Osteocyte (in vitro differentiated cells): Measurements from ENCODE around the gene FGF12. TPM values are rescaled to one million over a fixed set of nuclear protein-coding genes. Genes with fewer than 3 reads are reported as not detected.

Source experiments
- DNase-seq: peaks from one replicate; pipeline ENCODE4 v3.0.0; 2021; ENCODE audit warnings: mixed read lengths; ENCODE audit not compliant: unreplicated experiment; ENCODE audit errors: extremely low spot score
- H3K27ac Mint-ChIP-seq: one replicate; pipeline ENCODE4 v1.8.0; 2021; ENCODE audit warnings: mild to moderate bottlenecking, mixed read lengths; ENCODE audit not compliant: unreplicated experiment
- H3K27me3 Mint-ChIP-seq: one replicate; pipeline ENCODE4 v1.8.0; 2021; ENCODE audit warnings: mixed read lengths; ENCODE audit not compliant: unreplicated experiment
- H3K36me3 Mint-ChIP-seq: one replicate; pipeline ENCODE4 v1.8.0; 2021; ENCODE audit warnings: mixed read lengths; ENCODE audit not compliant: unreplicated experiment
- H3K4me1 Mint-ChIP-seq: one replicate; pipeline ENCODE4 v1.8.0; 2021; ENCODE audit warnings: mixed read lengths; ENCODE audit not compliant: unreplicated experiment
- H3K4me3 Mint-ChIP-seq: one replicate; pipeline ENCODE4 v1.8.0; 2021; ENCODE audit warnings: mild to moderate bottlenecking, moderate library complexity, mixed read lengths; ENCODE audit not compliant: unreplicated experiment
- H3K9me3 Mint-ChIP-seq: one replicate; pipeline ENCODE4 v1.8.0; 2021; ENCODE audit warnings: mixed read lengths; ENCODE audit not compliant: unreplicated experiment
- total RNA-seq: library from RNA; stranded (reverse); gene quantifications from 2 replicates; pipeline ENCODE4 v1.2.1, GENCODE V29; 2021
- TF ChIP-seq, protein P1 (sequence below): fragments of 200-600 bp; sonication (generic); IDR thresholded peaks from 2 replicates; pipeline ENCODE4 v1.5.0; 2021; ENCODE audit warnings: antibody characterized with exemption, mild to moderate bottlenecking, moderate library complexity

FGF12 gene
- total RNA-seq, 1 donor from 2014 or later, result not detected

DNA sequence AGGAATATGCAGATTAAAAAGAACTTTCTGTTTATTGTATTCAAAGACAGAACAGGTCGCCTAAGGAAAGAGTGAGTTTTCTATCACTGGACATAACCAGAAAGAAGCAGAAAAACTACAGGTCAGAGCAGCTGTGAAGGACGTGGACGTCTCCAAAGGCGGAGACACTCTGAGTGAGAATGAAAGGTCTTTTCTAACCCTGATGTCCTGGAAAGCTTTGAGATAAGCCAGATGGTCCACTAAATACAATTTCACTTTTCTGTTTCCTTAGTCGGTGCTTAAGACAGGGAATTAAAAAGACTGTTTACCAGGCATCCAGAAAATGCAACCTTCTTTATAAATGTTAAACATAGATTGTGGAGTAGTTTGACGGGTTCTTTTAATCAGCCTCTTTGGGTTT is 360.4 kb downstream of the FGF12 start:
- Mint-ChIP-seq H3K27me3 (no peaks in the 10 kb centered on the region), H3K9me3 (no peaks in the 10 kb centered on the region), H3K36me3 (no peaks in the 10 kb centered on the region), H3K4me3 (no peak overlapping the region), H3K27ac (no peak overlapping the region), H3K4me1 (no peaks in the 10 kb centered on the region)
- DNase-seq, result no peak
- TF ChIP-seq, protein P1, sequence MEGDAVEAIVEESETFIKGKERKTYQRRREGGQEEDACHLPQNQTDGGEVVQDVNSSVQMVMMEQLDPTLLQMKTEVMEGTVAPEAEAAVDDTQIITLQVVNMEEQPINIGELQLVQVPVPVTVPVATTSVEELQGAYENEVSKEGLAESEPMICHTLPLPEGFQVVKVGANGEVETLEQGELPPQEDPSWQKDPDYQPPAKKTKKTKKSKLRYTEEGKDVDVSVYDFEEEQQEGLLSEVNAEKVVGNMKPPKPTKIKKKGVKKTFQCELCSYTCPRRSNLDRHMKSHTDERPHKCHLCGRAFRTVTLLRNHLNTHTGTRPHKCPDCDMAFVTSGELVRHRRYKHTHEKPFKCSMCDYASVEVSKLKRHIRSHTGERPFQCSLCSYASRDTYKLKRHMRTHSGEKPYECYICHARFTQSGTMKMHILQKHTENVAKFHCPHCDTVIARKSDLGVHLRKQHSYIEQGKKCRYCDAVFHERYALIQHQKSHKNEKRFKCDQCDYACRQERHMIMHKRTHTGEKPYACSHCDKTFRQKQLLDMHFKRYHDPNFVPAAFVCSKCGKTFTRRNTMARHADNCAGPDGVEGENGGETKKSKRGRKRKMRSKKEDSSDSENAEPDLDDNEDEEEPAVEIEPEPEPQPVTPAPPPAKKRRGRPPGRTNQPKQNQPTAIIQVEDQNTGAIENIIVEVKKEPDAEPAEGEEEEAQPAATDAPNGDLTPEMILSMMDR, result no peak

DNA sequence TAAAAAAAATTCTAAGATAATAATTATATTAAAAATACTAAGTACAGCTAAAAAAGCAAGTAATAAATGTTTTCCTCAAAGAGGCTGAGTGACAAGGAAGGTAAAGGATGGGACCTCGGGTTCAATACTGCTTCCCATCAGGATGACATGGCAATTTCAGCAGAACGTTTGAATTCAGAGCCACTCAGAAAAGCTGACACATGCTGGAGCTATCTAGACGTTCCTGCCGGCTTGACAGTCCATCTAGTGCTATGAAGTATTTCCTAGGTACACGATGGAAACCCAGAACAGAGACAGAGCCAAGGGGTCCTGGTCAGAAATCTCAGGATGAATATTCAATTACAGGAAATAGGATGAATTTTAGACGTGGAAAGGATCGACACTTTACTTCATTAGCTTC is 361.8 kb downstream of the FGF12 start:
- DNase-seq, result no peak
- Mint-ChIP-seq H3K4me3 (no peak overlapping the region), H3K9me3 (no peaks in the 10 kb centered on the region), H3K27me3 (no peaks in the 10 kb centered on the region), H3K36me3 (no peaks in the 10 kb centered on the region), H3K4me1 (no peaks in the 10 kb centered on the region), H3K27ac (no peak overlapping the region)
- TF ChIP-seq, protein P1, result no peak

DNA sequence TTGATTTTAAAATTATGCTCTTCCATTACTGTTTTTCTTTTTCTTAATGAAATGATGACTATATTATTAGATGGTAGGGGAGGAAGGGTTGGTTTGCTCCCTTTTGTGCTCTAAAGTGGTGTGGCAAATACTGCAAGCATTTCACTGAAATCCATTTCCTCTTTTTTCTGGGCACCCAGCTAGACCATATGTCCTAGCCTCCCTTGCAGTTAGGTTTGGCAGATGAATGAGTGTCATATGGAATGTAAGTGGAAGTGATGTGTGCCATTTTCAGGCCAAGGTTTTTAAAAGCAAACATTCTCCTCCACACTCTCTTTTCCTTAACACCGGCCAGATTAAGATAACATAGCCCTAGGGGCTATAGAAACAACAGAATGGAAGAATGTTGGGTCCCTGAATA is 363.0 kb downstream of the FGF12 start:
- Mint-ChIP-seq H3K27me3 (no peaks in the 10 kb centered on the region), H3K9me3 (no peaks in the 10 kb centered on the region), H3K27ac (no peak overlapping the region), H3K4me1 (no peaks in the 10 kb centered on the region), H3K36me3 (no peaks in the 10 kb centered on the region), H3K4me3 (no peak overlapping the region)
- no peak for DNase-seq
- TF ChIP-seq, protein P1, result no peak

DNA sequence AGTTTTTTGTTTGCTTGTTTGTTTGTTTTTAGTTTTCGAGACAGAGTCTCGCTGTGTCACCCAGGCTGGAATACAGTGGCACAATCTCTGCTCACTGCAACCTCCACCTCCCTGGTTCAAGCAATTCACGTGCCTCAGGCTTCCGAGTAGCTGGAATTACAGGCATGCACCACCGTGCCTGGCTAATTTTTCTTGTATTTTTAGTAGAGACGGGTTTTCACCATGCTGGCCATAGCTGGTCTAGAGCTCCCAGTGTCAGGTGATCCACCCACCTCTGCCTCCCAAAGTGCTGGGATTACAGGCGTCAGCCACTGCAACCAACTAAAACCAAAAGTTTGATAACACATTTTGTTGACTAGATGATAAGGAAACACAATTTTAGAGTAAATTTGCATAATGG is 372.7 kb downstream of the FGF12 start:
- Mint-ChIP-seq H3K27me3 (no peaks in the 10 kb centered on the region), H3K4me1 (no peaks in the 10 kb centered on the region), H3K4me3 (no peak overlapping the region), H3K27ac (no peak overlapping the region), H3K36me3 (no peaks in the 10 kb centered on the region), H3K9me3 (no peaks in the 10 kb centered on the region)
- DNase-seq, result no peak
- TF ChIP-seq, protein P1, result no peak

DNA sequence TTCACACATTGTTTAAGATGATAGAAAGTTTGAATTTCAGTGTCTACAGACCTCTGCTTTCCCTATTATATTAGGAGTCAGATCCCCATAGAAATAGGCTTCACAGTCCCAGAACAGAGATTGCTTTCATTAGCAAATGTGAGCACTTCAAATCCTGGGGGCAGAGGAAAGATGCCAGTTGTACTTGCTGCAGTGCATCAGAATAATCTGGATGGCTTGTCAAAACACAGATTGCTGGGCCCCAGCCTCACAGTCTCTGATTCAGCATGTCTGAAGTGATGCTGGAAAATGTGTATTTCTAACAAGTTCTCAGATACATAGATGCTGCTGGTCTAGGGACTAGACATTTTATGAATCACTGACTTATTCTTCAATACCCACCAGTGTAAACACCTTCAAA is 375.2 kb downstream of the FGF12 start:
- Mint-ChIP-seq H3K27ac (no peak overlapping the region), H3K4me3 (no peak overlapping the region), H3K27me3 (no peaks in the 10 kb centered on the region), H3K9me3 (no peaks in the 10 kb centered on the region), H3K36me3 (no peaks in the 10 kb centered on the region), H3K4me1 (no peaks in the 10 kb centered on the region)
- DNase-seq, result no peak
- TF ChIP-seq, protein P1, result no peak
